DND-41 (cell line): ENCODE measurements around the gene REPS2.
"Not testable (repeated sequence)": the region's sequence is repeated elsewhere in the genome, so short reads cannot be mapped to it uniquely, and the experiment has no call there.

Experiments used
- ATAC-seq: fragments of 200-7000 bp; cut with Tn5 transposase; 3 replicates; pipeline ENCODE4 v1.9.1; 2021; ENCODE audit warnings: low read depth; ENCODE audit not compliant: insufficient read depth
- DNase-seq: peaks from one replicate; pipeline ENCODE4 v3.0.0-alpha.2; 2020
- H2AFZ ChIP-seq: 2 replicates; pipeline ENCODE4 v1.6.0; 2012; ENCODE audit warnings: low read depth, low read length
- H3K27ac ChIP-seq: 2 replicates; pipeline ENCODE4 v1.5.1; 2012; ENCODE audit warnings: low read length, inconsistent platforms
- H3K27me3 ChIP-seq: fragments of 200-600 bp; sonication (generic); 2 replicates; pipeline ENCODE4 v1.6.0; 2012; ENCODE audit warnings: low read length, mild to moderate bottlenecking, inconsistent platforms; ENCODE audit not compliant: insufficient read depth, poor library complexity
- H3K36me3 ChIP-seq: 2 replicates; pipeline ENCODE4 v1.5.1; 2012; ENCODE audit warnings: low read length, inconsistent platforms; ENCODE audit not compliant: insufficient read depth
- H3K4me1 ChIP-seq: 2 replicates; pipeline ENCODE4 v1.5.1; 2012; ENCODE audit warnings: mild to moderate bottlenecking, low read length; ENCODE audit not compliant: insufficient read depth
- H3K4me2 ChIP-seq: 2 replicates; pipeline ENCODE4 v1.6.0; 2012; ENCODE audit warnings: mild to moderate bottlenecking, moderate library complexity, low read length, inconsistent platforms; ENCODE audit not compliant: insufficient read depth
- H3K4me3 ChIP-seq, 2 experiments: fragments of 200-600 bp in 1 of 2; shearing (Covaris generic) in 1 of 2; 2 replicates each; pipeline ENCODE4 v1.5.1; 2012 to 2016; ENCODE audit warnings: inconsistent platforms in 2 of 2, low read length in 2 of 2, mild to moderate bottlenecking in 2 of 2, low read depth in 1 of 2, moderate library complexity in 1 of 2
- H3K79me2 ChIP-seq: 2 replicates; pipeline ENCODE4 v1.6.0; 2012; ENCODE audit warnings: low read length, inconsistent platforms; ENCODE audit not compliant: insufficient read depth
- H3K9ac ChIP-seq: 2 replicates; pipeline ENCODE4 v1.6.0; 2012; ENCODE audit warnings: low read depth, mild to moderate bottlenecking, inconsistent platforms, low read length, moderate library complexity
- H3K9me3 ChIP-seq: 2 replicates; pipeline ENCODE4 v1.5.1; 2012; ENCODE audit warnings: low read length, moderate library complexity, mild to moderate bottlenecking, inconsistent platforms; ENCODE audit not compliant: insufficient read depth, severe bottlenecking
- H4K20me1 ChIP-seq: 2 replicates; pipeline ENCODE4 v1.6.0; 2012; ENCODE audit warnings: low read length; ENCODE audit not compliant: insufficient read depth
- EZH2 ChIP-seq: IDR thresholded peaks from 3 replicates; pipeline ENCODE4 v1.6.1; 2012; ENCODE audit warnings: borderline replicate concordance, low read depth, mild to moderate bottlenecking, moderate library complexity, low read length, inconsistent platforms; ENCODE audit not compliant: severe bottlenecking
- TF ChIP-seq, protein P1 (sequence below): IDR thresholded peaks from 2 replicates; pipeline ENCODE4 v1.5.1; 2012; ENCODE audit warnings: borderline replicate concordance, low read length, moderate library complexity, mild to moderate bottlenecking; ENCODE audit not compliant: poor library complexity, severe bottlenecking; ENCODE audit errors: extremely low read depth

The REPS2 gene

GRCh38 chrX:16953606-16954211 lies 7.3 kb downstream of the REPS2 start:
- H3K4me3 ChIP-seq, result no peak overlapping the region
- no peaks in the 10 kb centered on the region for H3K4me1 ChIP-seq
- no peak overlapping the region for H3K4me2 ChIP-seq
- no peaks in the 10 kb centered on the region for H3K9me3 ChIP-seq
- H3K36me3 ChIP-seq, result no peaks in the 10 kb centered on the region
- no peak for TF ChIP-seq EZH2
- TF ChIP-seq, protein P1, sequence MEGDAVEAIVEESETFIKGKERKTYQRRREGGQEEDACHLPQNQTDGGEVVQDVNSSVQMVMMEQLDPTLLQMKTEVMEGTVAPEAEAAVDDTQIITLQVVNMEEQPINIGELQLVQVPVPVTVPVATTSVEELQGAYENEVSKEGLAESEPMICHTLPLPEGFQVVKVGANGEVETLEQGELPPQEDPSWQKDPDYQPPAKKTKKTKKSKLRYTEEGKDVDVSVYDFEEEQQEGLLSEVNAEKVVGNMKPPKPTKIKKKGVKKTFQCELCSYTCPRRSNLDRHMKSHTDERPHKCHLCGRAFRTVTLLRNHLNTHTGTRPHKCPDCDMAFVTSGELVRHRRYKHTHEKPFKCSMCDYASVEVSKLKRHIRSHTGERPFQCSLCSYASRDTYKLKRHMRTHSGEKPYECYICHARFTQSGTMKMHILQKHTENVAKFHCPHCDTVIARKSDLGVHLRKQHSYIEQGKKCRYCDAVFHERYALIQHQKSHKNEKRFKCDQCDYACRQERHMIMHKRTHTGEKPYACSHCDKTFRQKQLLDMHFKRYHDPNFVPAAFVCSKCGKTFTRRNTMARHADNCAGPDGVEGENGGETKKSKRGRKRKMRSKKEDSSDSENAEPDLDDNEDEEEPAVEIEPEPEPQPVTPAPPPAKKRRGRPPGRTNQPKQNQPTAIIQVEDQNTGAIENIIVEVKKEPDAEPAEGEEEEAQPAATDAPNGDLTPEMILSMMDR, result no peak
- no peaks in the 10 kb centered on the region for H3K79me2 ChIP-seq
- H3K9ac ChIP-seq, result no peak overlapping the region
- no peak overlapping the region for H2AFZ ChIP-seq
- no peaks in the 10 kb centered on the region for H3K27me3 ChIP-seq
- H4K20me1 ChIP-seq, result no peaks in the 10 kb centered on the region
- H3K27ac ChIP-seq, result no peak overlapping the region
- DNase-seq (no peak), ATAC-seq (no peak)

- Histone ChIP-seq H3K9me3 (no peaks in the 10 kb centered on the region), H3K4me2 (no peak overlapping the region), H3K27me3 (no peaks in the 10 kb centered on the region), H3K36me3 (no peaks in the 10 kb centered on the region), H3K4me3 (no peak overlapping the region), H4K20me1 (no peaks in the 10 kb centered on the region), H3K4me1 (no peaks in the 10 kb centered on the region), H2AFZ (no peak overlapping the region), H3K27ac (no peak overlapping the region), H3K79me2 (no peaks in the 10 kb centered on the region), H3K9ac (no peak overlapping the region)
- TF ChIP-seq EZH2, result no peak
- TF ChIP-seq, protein P1, result no peak
- no peak for DNase-seq
- ATAC-seq, result no peak
Measured at GRCh38 chrX:16957751-16958150, 11.3 kb downstream of the REPS2 start.

- H4K20me1 ChIP-seq, result no peaks in the 10 kb centered on the region
- no peak overlapping the region for H2AFZ ChIP-seq
- no peak for TF ChIP-seq EZH2
- TF ChIP-seq, protein P1, result no peak
- no peak overlapping the region for H3K4me3 ChIP-seq
- no peaks in the 10 kb centered on the region for H3K27me3 ChIP-seq
- DNase-seq, result no peak
- H3K9ac ChIP-seq, result no peak overlapping the region
- H3K36me3 ChIP-seq, result no peaks in the 10 kb centered on the region
- no peaks in the 10 kb centered on the region for H3K79me2 ChIP-seq
- ATAC-seq, result no peak
- no peaks in the 10 kb centered on the region for H3K4me1 ChIP-seq
- H3K9me3 ChIP-seq, result no peaks in the 10 kb centered on the region
- H3K4me2 ChIP-seq, result no peak overlapping the region
- H3K27ac ChIP-seq, result no peak overlapping the region
Measured at GRCh38 chrX:16958356-16958755, 11.9 kb downstream of the REPS2 start.

DNA sequence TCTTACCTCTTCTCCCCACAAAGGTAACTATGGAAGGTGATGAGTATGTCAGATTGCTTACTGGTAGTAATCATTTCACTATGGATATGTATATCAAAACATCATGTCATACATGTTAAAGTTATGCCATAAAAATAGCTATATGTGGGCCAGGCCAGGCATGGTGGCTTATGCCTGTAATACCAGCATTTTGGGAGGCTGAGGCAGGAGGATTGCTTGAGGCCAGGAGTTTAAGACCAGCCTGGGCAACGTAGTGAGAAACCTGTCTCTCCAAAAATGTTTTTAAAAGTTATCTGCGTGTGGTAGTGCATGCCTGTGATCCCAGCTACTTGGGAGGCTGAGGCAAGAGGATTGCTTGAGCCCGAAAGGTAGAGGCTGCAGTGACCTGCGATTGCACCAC lies 16.2 kb downstream of the REPS2 start:
- not testable (repeated sequence) for H3K4me2 ChIP-seq, DNase-seq, ATAC-seq, H3K4me3 ChIP-seq, H3K4me1 ChIP-seq, H4K20me1 ChIP-seq, H3K9ac ChIP-seq, H3K36me3 ChIP-seq, H3K27me3 ChIP-seq, H2AFZ ChIP-seq, H3K79me2 ChIP-seq, H3K27ac ChIP-seq, H3K9me3 ChIP-seq
